Keratinocyte (primary cell): ENCODE data around the gene MALRD1. TPM values are rescaled to one million over a fixed set of nuclear protein-coding genes. Genes with fewer than 3 reads are reported as not detected.

Experiments used
- DNase-seq: peaks from one replicate; pipeline ENCODE4 v3.0.0-alpha.2; 2011; ENCODE audit warnings: low read depth, missing footprints, low spot score
- FAIRE-seq: peaks from 2 replicates; lab custom pipeline; 2011; peaks lifted over from hg19 to GRCh38; lab: Jason Lieb, UNC
- H2AFZ ChIP-seq: 2 replicates; pipeline ENCODE4 v1.6.0; 2012; ENCODE audit warnings: low read length, control low read depth, inconsistent platforms; ENCODE audit not compliant: control insufficient read depth
- H3K27ac ChIP-seq: 2 replicates; pipeline ENCODE4 v1.5.1; 2011; ENCODE audit warnings: low read length; ENCODE audit not compliant: control insufficient read depth, insufficient read depth
- H3K27me3 ChIP-seq: 3 replicates; pipeline ENCODE4 v1.6.0; 2011; ENCODE audit warnings: low read length; ENCODE audit not compliant: control insufficient read depth, insufficient read depth; ENCODE audit errors: extremely low read depth
- H3K36me3 ChIP-seq, 2 experiments: 2 replicates in 1 of 2; 3 replicates in 1 of 2; pipeline ENCODE4 v1.5.1; 2011; ENCODE audit warnings: low read length in 2 of 2, mild to moderate bottlenecking in 1 of 2; ENCODE audit not compliant: control insufficient read depth in 2 of 2, insufficient read depth in 2 of 2; ENCODE audit errors: extremely low read depth in 1 of 2
- H3K4me1 ChIP-seq: 3 replicates; pipeline ENCODE4 v1.5.1; 2011; ENCODE audit warnings: low read length; ENCODE audit not compliant: control insufficient read depth, insufficient read depth; ENCODE audit errors: extremely low read depth
- H3K4me2 ChIP-seq: 3 replicates; pipeline ENCODE4 v1.6.0; 2011; ENCODE audit warnings: low read depth, low read length; ENCODE audit not compliant: control insufficient read depth, insufficient read depth; ENCODE audit errors: extremely low read depth
- H3K4me3 ChIP-seq, 3 experiments: fragments of 200-600 bp in 1 of 3; sonication (generic) in 1 of 3; 2 replicates in 2 of 3; 3 replicates in 1 of 3; pipeline ENCODE4 v1.5.1; 2011 to 2016; ENCODE audit warnings: low read length in 3 of 3, mild to moderate bottlenecking in 3 of 3, control low read depth in 2 of 3, inconsistent platforms in 1 of 3, low read depth in 1 of 3, mixed read lengths in 1 of 3, mixed run types in 1 of 3, moderate library complexity in 1 of 3; ENCODE audit not compliant: control insufficient read depth in 2 of 3, insufficient read depth in 2 of 3; ENCODE audit errors: extremely low read depth in 1 of 3
- H3K79me2 ChIP-seq: 2 replicates; pipeline ENCODE4 v1.6.0; 2012; ENCODE audit warnings: low read length; ENCODE audit not compliant: control insufficient read depth, insufficient read depth
- H3K9ac ChIP-seq: 3 replicates; pipeline ENCODE4 v1.6.0; 2011; ENCODE audit warnings: low read length; ENCODE audit not compliant: control insufficient read depth, insufficient read depth; ENCODE audit errors: extremely low read depth
- H3K9me1 ChIP-seq: 3 replicates; pipeline ENCODE4 v1.6.0; 2011; ENCODE audit warnings: low read length; ENCODE audit not compliant: control insufficient read depth, insufficient read depth; ENCODE audit errors: extremely low read depth
- H3K9me3 ChIP-seq: 2 replicates; pipeline ENCODE4 v1.5.1; 2012; ENCODE audit warnings: low read depth, low read length; ENCODE audit not compliant: control insufficient read depth
- H4K20me1 ChIP-seq: 3 replicates; pipeline ENCODE4 v1.6.0; 2011; ENCODE audit warnings: low read length; ENCODE audit not compliant: control insufficient read depth, insufficient read depth; ENCODE audit errors: extremely low read depth
- EZH2 ChIP-seq: IDR thresholded peaks from one replicate; pipeline ENCODE4 v1.6.1; 2012; ENCODE audit warnings: inconsistent platforms, mild to moderate bottlenecking, low read length, moderate library complexity
- dilution Hi-C: fragments of 300-500 bp; cut with MboI; formaldehyde crosslinking; loops from one replicate; pipeline ENCODE4 v1.7.0; 2020; ENCODE audit warnings: low sequenced_read_pairs; ENCODE audit not compliant: extremely low pct_ligation_motif_present
- polyA plus RNA-seq, 5 experiments: library from polyadenylated mRNA; depleted of rRNA in 3 of 5; stranded (reverse) in 3 of 5; stranded (forward) in 1 of 5; unstranded in 1 of 5; fragments of >200 nt; gene quantifications; 1 replicate in 1 of 5; 2 replicates in 3 of 5; 3 replicates in 1 of 5; pipeline versions ENCODE4 v1.2.1 to v1.2.3, GENCODE V29; 2011 to 2012; ENCODE audit warnings: missing spikeins in 2 of 5, low read depth in 1 of 5, low replicate concordance in 1 of 5
- TF ChIP-seq, protein P1 (sequence below), 3 experiments: IDR thresholded peaks in 1 of 3; conservative IDR thresholded peaks in 1 of 3; optimal IDR thresholded peaks in 1 of 3; 2 replicates in 2 of 3; 3 replicates in 1 of 3; pipeline versions ENCODE3 to v1.5.1; 2011; ENCODE audit warnings: low read length in 3 of 3, mild to moderate bottlenecking in 3 of 3, moderate library complexity in 2 of 3, control low read depth in 1 of 3, inconsistent platforms in 1 of 3; ENCODE audit not compliant: insufficient read depth in 2 of 3; ENCODE audit errors: extremely low read depth in 1 of 3

Gene MALRD1
- polyA plus RNA-seq, 1 donor (not counting 4 experiments of a cell fraction or from before 2014, with no cell fraction given): not detected

DNA sequence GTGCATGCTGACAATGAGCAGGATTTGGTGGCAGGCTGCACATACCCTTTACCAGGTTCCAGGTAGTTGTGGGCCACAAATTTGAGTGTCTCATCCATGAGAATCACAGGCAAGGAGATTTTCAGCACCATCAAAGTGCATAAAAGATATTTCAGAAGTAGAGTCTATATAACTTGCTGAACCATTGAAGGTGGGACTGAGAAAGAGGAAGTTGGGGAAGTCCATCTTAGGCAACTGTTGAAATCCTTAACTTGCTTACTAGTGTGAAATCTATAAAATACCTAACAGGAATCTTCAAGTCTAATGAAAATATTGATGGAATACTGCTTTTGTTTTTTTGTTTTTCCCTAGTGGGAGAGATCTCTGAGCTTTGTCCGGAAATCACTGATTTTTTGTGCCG, 442.6 kb downstream of the MALRD1 start:
- dilution Hi-C loops: no loop called here
- Histone ChIP-seq H3K27me3 (no peaks in the 10 kb centered on the region), H3K9me1 (no peaks in the 10 kb centered on the region), H3K79me2 (no peaks in the 10 kb centered on the region), H3K9me3 (no peaks in the 10 kb centered on the region), H4K20me1 (no peaks in the 10 kb centered on the region), H3K4me3 (no peak overlapping the region), H3K4me2 (no peak overlapping the region), H3K9ac (no peak overlapping the region), H3K4me1 (no peaks in the 10 kb centered on the region), H2AFZ (no peak overlapping the region), H3K27ac (no peak overlapping the region), H3K36me3 (no peaks in the 10 kb centered on the region)
- no peak for TF ChIP-seq EZH2
- TF ChIP-seq, protein P1, sequence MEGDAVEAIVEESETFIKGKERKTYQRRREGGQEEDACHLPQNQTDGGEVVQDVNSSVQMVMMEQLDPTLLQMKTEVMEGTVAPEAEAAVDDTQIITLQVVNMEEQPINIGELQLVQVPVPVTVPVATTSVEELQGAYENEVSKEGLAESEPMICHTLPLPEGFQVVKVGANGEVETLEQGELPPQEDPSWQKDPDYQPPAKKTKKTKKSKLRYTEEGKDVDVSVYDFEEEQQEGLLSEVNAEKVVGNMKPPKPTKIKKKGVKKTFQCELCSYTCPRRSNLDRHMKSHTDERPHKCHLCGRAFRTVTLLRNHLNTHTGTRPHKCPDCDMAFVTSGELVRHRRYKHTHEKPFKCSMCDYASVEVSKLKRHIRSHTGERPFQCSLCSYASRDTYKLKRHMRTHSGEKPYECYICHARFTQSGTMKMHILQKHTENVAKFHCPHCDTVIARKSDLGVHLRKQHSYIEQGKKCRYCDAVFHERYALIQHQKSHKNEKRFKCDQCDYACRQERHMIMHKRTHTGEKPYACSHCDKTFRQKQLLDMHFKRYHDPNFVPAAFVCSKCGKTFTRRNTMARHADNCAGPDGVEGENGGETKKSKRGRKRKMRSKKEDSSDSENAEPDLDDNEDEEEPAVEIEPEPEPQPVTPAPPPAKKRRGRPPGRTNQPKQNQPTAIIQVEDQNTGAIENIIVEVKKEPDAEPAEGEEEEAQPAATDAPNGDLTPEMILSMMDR (optimal IDR thresholded peaks at IDR 0.05 in 1 of 3, IDR thresholded peaks at IDR 0.05 in 1 of 3, conservative IDR thresholded peaks at IDR 0.05 in 1 of 3; ENCODE audit: extremely low read depth in 1 of 3, insufficient read depth in 2 of 3, low read length in 3 of 3): no peak
- DNase-seq (no peak), FAIRE-seq (no peak)

DNA sequence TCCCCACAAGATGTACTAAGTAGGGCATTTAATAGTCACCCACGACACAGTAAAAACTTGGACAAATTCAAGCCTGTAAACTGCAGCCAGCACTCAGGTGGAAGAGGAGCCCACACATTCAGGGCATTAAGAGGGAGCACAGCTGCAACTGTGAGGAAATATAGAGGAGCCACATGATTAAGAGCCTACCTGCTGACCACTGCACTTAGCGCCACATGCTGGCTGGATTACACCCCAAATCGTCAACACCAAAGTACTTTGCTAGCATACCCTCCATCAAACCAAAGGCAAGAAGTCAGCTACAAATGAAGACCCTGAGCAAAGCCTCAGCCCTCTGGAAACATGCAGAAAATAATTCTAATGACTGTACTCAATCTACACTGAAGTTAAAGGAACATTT, 445.3 kb downstream of the MALRD1 start:
- H3K27me3 ChIP-seq: no peaks in the 10 kb centered on the region

More for the DNA sequence above, 445.3 kb downstream of the MALRD1 start:
- Histone ChIP-seq H3K4me1 (peaks cover 8% of the 10 kb centered on the region), H2AFZ (no peak overlapping the region), H3K9me3 (no peaks in the 10 kb centered on the region), H3K4me3 (no peak overlapping the region), H3K9me1 (no peaks in the 10 kb centered on the region), H3K4me2 (no peak overlapping the region), H3K27ac (no peak overlapping the region), H4K20me1 (no peaks in the 10 kb centered on the region), H3K79me2 (no peaks in the 10 kb centered on the region), H3K9ac (no peak overlapping the region), H3K36me3 (no peaks in the 10 kb centered on the region)
- dilution Hi-C loops: no loop called here
- no peak for DNase-seq
- TF ChIP-seq EZH2: no peak
- TF ChIP-seq, protein P1 (optimal IDR thresholded peaks at IDR 0.05 in 1 of 3, IDR thresholded peaks at IDR 0.05 in 1 of 3, conservative IDR thresholded peaks at IDR 0.05 in 1 of 3; ENCODE audit: extremely low read depth in 1 of 3, insufficient read depth in 2 of 3, low read length in 3 of 3): no peak
- FAIRE-seq: no peak
